Suprapubic skin (tissue), 3 donors: ENCODE measurements around the gene NPRL2.

Experiments used
- CTCF ChIP-seq, 2 donors: fragments of 200-600 bp in 1 of 2; fragments of 450-650 bp in 1 of 2; sonication (generic) in 1 of 2; IDR thresholded peaks; one replicate each; pipeline ENCODE4 v1.5.1; 2016 to 2019; ENCODE audit warnings: antibody characterized with exemption in 2 of 2, mild to moderate bottlenecking in 1 of 2, moderate library complexity in 1 of 2
- EP300 ChIP-seq: sonication (generic); formaldehyde crosslinking; IDR thresholded peaks from one replicate; pipeline ENCODE4 v1.6.1; 2017; ENCODE audit warnings: antibody characterized with exemption
- POLR2A ChIP-seq, 2 donors: fragments of 450-650 bp; IDR thresholded peaks; one replicate each; pipeline ENCODE4 v1.6.1; 2017; ENCODE audit warnings: antibody characterized with exemption in 2 of 2, mild to moderate bottlenecking in 2 of 2, moderate library complexity in 2 of 2

GRCh38 chr3:50381383-50381782 is 30.8 kb upstream of the NPRL2 start:
- TF ChIP-seq CTCF (IDR thresholded peaks at IDR 0.05) (no peak), POLR2A (IDR thresholded peaks at IDR 0.05) (no peak), EP300 (no peak)
